ENCODE results near the gene SLC6A20.

Gene SLC6A20

GRCh38 chr3:45771831-45772230 lies 24.5 kb downstream of the SLC6A20 start:
- ATAC-seq (ENCODE audit: low read depth) (no peak), DNase-seq (ENCODE audit: low spot score) (no peak)
- Histone ChIP-seq H3K4me1 (ENCODE audit: insufficient read depth, poor library complexity, severe bottlenecking) (no peaks in the 10 kb centered on the region), H3K9me3 (ENCODE audit: severe bottlenecking) (no peaks in the 10 kb centered on the region), H3K27ac (ENCODE audit: poor library complexity, severe bottlenecking) (no peak overlapping the region), H3K27me3 (ENCODE audit: insufficient read depth, poor library complexity, severe bottlenecking) (peaks cover 5% of the 10 kb centered on the region), H3K36me3 (ENCODE audit: low read depth) (no peaks in the 10 kb centered on the region), H3K4me3 (ENCODE audit: severe bottlenecking) (no peak overlapping the region)
- TF ChIP-seq CTCF (IDR thresholded peaks at IDR 0.05; ENCODE audit: poor library complexity, severe bottlenecking): no peak

- no peak for DNase-seq (ENCODE audit: low spot score)
- no peak overlapping the region for H3K4me3 ChIP-seq (ENCODE audit: severe bottlenecking)
- TF ChIP-seq CTCF (IDR thresholded peaks at IDR 0.05; ENCODE audit: poor library complexity, severe bottlenecking): no peak
- no peak for ATAC-seq (ENCODE audit: low read depth)
- no peaks in the 10 kb centered on the region for H3K36me3 ChIP-seq (ENCODE audit: low read depth)
- H3K27ac ChIP-seq (ENCODE audit: poor library complexity, severe bottlenecking): no peak overlapping the region
- no peaks in the 10 kb centered on the region for H3K9me3 ChIP-seq (ENCODE audit: severe bottlenecking)
- H3K4me1 ChIP-seq (ENCODE audit: insufficient read depth, poor library complexity, severe bottlenecking): no peaks in the 10 kb centered on the region
- H3K27me3 ChIP-seq (ENCODE audit: insufficient read depth, poor library complexity, severe bottlenecking): peaks cover 5% of the 10 kb centered on the region
Observed at GRCh38 chr3:45771166-45771775, 25.1 kb downstream of the SLC6A20 start.

GRCh38 chr3:45765958-45766357 lies 30.4 kb downstream of the SLC6A20 start:
- no peak for TF ChIP-seq CTCF (IDR thresholded peaks at IDR 0.05; ENCODE audit: poor library complexity, severe bottlenecking)
- Histone ChIP-seq H3K27ac (ENCODE audit: poor library complexity, severe bottlenecking) (no peak overlapping the region), H3K4me1 (ENCODE audit: insufficient read depth, poor library complexity, severe bottlenecking) (no peaks in the 10 kb centered on the region), H3K9me3 (ENCODE audit: severe bottlenecking) (no peaks in the 10 kb centered on the region), H3K36me3 (ENCODE audit: low read depth) (no peaks in the 10 kb centered on the region), H3K4me3 (ENCODE audit: severe bottlenecking) (no peak overlapping the region), H3K27me3 (ENCODE audit: insufficient read depth, poor library complexity, severe bottlenecking) (peaks cover 5% of the 10 kb centered on the region)
- DNase-seq (ENCODE audit: low spot score) (no peak), ATAC-seq (ENCODE audit: low read depth) (no peak)

- peaks cover 5% of the 10 kb centered on the region for H3K27me3 ChIP-seq (ENCODE audit: insufficient read depth, poor library complexity, severe bottlenecking)
- H3K9me3 ChIP-seq (ENCODE audit: severe bottlenecking): no peaks in the 10 kb centered on the region
- no peaks in the 10 kb centered on the region for H3K36me3 ChIP-seq (ENCODE audit: low read depth)
- H3K4me1 ChIP-seq (ENCODE audit: insufficient read depth, poor library complexity, severe bottlenecking): no peaks in the 10 kb centered on the region
- TF ChIP-seq CTCF (IDR thresholded peaks at IDR 0.05; ENCODE audit: poor library complexity, severe bottlenecking): no peak
- H3K27ac ChIP-seq (ENCODE audit: poor library complexity, severe bottlenecking): no peak overlapping the region
- H3K4me3 ChIP-seq (ENCODE audit: severe bottlenecking): no peak overlapping the region
- ATAC-seq (ENCODE audit: low read depth): no peak
- no peak for DNase-seq (ENCODE audit: low spot score)
Observed at GRCh38 chr3:45765266-45765851, 31.0 kb downstream of the SLC6A20 start.

- Histone ChIP-seq H3K9me3 (ENCODE audit: severe bottlenecking) (no peaks in the 10 kb centered on the region), H3K4me3 (ENCODE audit: severe bottlenecking) (no peak overlapping the region), H3K36me3 (ENCODE audit: low read depth) (no peaks in the 10 kb centered on the region), H3K27me3 (ENCODE audit: insufficient read depth, poor library complexity, severe bottlenecking) (no peaks in the 10 kb centered on the region), H3K27ac (ENCODE audit: poor library complexity, severe bottlenecking) (no peak overlapping the region), H3K4me1 (ENCODE audit: insufficient read depth, poor library complexity, severe bottlenecking) (no peaks in the 10 kb centered on the region)
- no peak for DNase-seq (ENCODE audit: low spot score)
- TF ChIP-seq CTCF (IDR thresholded peaks at IDR 0.05; ENCODE audit: poor library complexity, severe bottlenecking): no peak
- no peak for ATAC-seq (ENCODE audit: low read depth)
Observed at GRCh38 chr3:45763303-45763675, 33.0 kb downstream of the SLC6A20 start.

Measured in RWPE2 (cell line).